Transverse colon (tissue), 4 donors: ENCODE results near the gene UBA6. TPM values are rescaled to one million over a fixed set of nuclear protein-coding genes. Genes with fewer than 3 reads are reported as not detected.

ENCODE experiments used
- DNase-seq: peaks from one replicate; pipeline ENCODE4 v3.0.0-alpha.2; 2019
- H3K27ac ChIP-seq, 4 donors: fragments of 200-600 bp; sonication (generic); 2 replicates each; pipeline ENCODE4 v1.5.1; 2016 to 2018; ENCODE audit warnings: inconsistent platforms in 4 of 4
- H3K27me3 ChIP-seq: fragments of 200-600 bp; sonication (generic); 2 replicates; pipeline ENCODE4 v1.5.1; 2017; ENCODE audit warnings: inconsistent platforms
- H3K36me3 ChIP-seq, 4 donors: fragments of 200-600 bp; sonication (generic); 2 replicates each; pipeline ENCODE4 v1.5.1; 2017 to 2019; ENCODE audit warnings: inconsistent platforms in 4 of 4
- H3K4me1 ChIP-seq, 4 donors: fragments of 200-600 bp; sonication (generic); 2 replicates each; pipeline ENCODE4 v1.5.1; 2017 to 2020; ENCODE audit warnings: inconsistent platforms in 4 of 4
- H3K4me3 ChIP-seq, 4 donors: fragments of 200-600 bp; sonication (generic); 1 replicate in 1 of 4; 2 replicates in 3 of 4; pipeline versions ENCODE4 v1.5.1 to v1.6.1; 2017 to 2019; ENCODE audit warnings: inconsistent platforms in 4 of 4
- H3K9me3 ChIP-seq, 2 donors: fragments of 200-600 bp; sonication (generic); 2 replicates each; pipeline ENCODE4 v1.5.1; 2017 to 2019; ENCODE audit warnings: inconsistent platforms in 2 of 2
- EP300 ChIP-seq: sonication (generic); formaldehyde crosslinking; IDR thresholded peaks from one replicate; pipeline ENCODE4 v1.6.1; 2017; ENCODE audit warnings: antibody characterized with exemption, low read depth
- POLR2A ChIP-seq: fragments of 450-650 bp; IDR thresholded peaks from one replicate; pipeline ENCODE4 v1.6.1; 2016; ENCODE audit warnings: antibody characterized with exemption, mild to moderate bottlenecking, moderate library complexity
- POLR2AphosphoS5 ChIP-seq, 3 donors: sonication (generic); formaldehyde crosslinking; IDR thresholded peaks; one replicate each; pipeline ENCODE4 v1.6.1; 2016; ENCODE audit warnings: antibody characterized with exemption in 3 of 3
- WGBS, 2 donors: methylation state at CpG; one replicate each; pipeline ENCODE4 v1.1.5; 2018; ENCODE audit warnings: low coverage in 1 of 2; 5-methylcytosine and 5-hydroxymethylcytosine counted together
- in situ Hi-C, 4 donors: fragments of 200-750 bp; cut with MboI; loops; one replicate each; pipeline versions ENCODE4 v1.15.0 to v1.15.1; 2017; ENCODE audit warnings: low sequenced_read_pairs in 3 of 4, low pct_ligation_motif_present in 1 of 4, low pct_unique_long_range_greater_than_20kb in 1 of 4
- intact Hi-C: fragments of 100-400 bp; cut with DNase I; formaldehyde crosslinking; loops from one replicate; pipeline ENCODE4 v1.15.1; 2023; ENCODE audit warnings: low total_unique reads
- total RNA-seq, 4 donors: library from RNA; depleted of rRNA; stranded (reverse); fragments of >200 nt; gene quantifications; one replicate each; pipeline ENCODE4 v1.1.0, GENCODE V29; 2016
- TF ChIP-seq, protein P1 (sequence below), 5 experiments: fragments of 200-600 bp in 3 of 5; fragments of 450-650 bp in 2 of 5; sonication (generic) in 3 of 5; IDR thresholded peaks; 1 replicate in 2 of 5; 2 replicates in 3 of 5; pipeline ENCODE4 v1.5.1; 2016 to 2017; ENCODE audit warnings: antibody characterized with exemption in 5 of 5, inconsistent platforms in 3 of 5, mild to moderate bottlenecking in 2 of 5, moderate library complexity in 1 of 5

UBA6 gene
- total RNA-seq, 4 donors from 2014 or later = 20.9 to 52.7 (median 48.6) TPM

DNA sequence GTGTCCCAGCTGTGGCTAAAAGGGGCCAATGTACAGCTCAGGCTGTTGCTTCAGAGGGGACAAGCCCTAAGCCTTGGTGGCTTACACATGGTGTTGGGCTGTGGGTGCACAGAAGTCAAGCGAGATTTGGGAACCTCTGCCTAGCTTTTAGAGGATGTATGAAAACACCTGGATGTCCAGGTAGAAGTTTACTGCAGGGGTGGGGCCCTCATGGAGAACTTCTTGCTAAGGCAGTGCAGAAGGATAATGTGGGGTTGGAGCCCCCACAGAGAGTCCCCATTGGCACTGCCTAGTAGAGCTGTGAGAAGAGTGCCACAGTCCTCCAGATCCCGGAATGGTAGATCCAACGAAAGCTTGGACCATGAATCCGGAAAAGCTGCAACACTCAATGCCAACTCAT, 40.5 kb downstream of the UBA6 start:
- intact Hi-C loops = no loop called here
- in situ Hi-C loops = no loop called here
- H3K4me1 ChIP-seq = no peaks in the 10 kb centered on the region
- no peaks in the 10 kb centered on the region for H3K27me3 ChIP-seq
- H3K36me3 ChIP-seq = peaks cover 0 to 63% (median 19%) of the 10 kb centered on the region in 4 donors
- no peak overlapping the region for H3K4me3 ChIP-seq
- H3K27ac ChIP-seq = no peak overlapping the region
- TF ChIP-seq POLR2A (no peak), EP300 (no peak), POLR2AphosphoS5 (IDR thresholded peaks at IDR 0.05) (no peak)
- TF ChIP-seq, protein P1, sequence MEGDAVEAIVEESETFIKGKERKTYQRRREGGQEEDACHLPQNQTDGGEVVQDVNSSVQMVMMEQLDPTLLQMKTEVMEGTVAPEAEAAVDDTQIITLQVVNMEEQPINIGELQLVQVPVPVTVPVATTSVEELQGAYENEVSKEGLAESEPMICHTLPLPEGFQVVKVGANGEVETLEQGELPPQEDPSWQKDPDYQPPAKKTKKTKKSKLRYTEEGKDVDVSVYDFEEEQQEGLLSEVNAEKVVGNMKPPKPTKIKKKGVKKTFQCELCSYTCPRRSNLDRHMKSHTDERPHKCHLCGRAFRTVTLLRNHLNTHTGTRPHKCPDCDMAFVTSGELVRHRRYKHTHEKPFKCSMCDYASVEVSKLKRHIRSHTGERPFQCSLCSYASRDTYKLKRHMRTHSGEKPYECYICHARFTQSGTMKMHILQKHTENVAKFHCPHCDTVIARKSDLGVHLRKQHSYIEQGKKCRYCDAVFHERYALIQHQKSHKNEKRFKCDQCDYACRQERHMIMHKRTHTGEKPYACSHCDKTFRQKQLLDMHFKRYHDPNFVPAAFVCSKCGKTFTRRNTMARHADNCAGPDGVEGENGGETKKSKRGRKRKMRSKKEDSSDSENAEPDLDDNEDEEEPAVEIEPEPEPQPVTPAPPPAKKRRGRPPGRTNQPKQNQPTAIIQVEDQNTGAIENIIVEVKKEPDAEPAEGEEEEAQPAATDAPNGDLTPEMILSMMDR (IDR thresholded peaks at IDR 0.05) = no peak
- WGBS, 2 donors = 93% methylated on average over 2 to 4 of the region's 4 CpGs
- no peak for DNase-seq
- no peaks in the 10 kb centered on the region for H3K9me3 ChIP-seq

DNA sequence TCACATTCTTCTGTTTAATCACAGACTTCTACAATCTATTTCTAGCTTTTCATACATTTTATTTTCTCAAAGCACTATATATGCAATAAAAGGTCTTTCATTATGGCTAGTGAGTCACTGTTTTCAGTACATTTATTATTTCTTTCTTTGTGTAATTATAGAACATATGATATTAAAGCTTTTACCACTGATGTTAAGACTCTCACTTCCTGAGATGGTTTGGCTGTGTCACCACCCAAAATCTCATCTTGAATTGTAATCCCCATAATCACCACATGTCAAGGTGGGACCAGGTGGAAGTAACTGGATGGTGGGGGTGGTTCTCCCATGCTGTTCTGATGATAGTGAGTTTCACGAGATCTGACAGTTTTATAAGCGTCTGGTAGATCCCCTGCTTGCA, 41.9 kb downstream of the UBA6 start:
- Histone ChIP-seq H3K27ac (no peak overlapping the region), H3K4me1 (no peaks in the 10 kb centered on the region), H3K36me3 (peaks cover 0 to 50% (median 15%) of the 10 kb centered on the region in 4 donors), H3K4me3 (no peak overlapping the region), H3K27me3 (no peaks in the 10 kb centered on the region), H3K9me3 (no peaks in the 10 kb centered on the region)
- WGBS, 2 donors = 100% methylated on average over 2 of the region's 2 CpGs; no CpG with 5 or more reads in 1 of the 2 donors
- in situ Hi-C loops (no loop called here), intact Hi-C loops (no loop called here)
- no peak for DNase-seq
- TF ChIP-seq, protein P1 (IDR thresholded peaks at IDR 0.05) = no peak
- TF ChIP-seq POLR2AphosphoS5 (IDR thresholded peaks at IDR 0.05) = no peak
- TF ChIP-seq EP300 = no peak
- TF ChIP-seq POLR2A = no peak

DNA sequence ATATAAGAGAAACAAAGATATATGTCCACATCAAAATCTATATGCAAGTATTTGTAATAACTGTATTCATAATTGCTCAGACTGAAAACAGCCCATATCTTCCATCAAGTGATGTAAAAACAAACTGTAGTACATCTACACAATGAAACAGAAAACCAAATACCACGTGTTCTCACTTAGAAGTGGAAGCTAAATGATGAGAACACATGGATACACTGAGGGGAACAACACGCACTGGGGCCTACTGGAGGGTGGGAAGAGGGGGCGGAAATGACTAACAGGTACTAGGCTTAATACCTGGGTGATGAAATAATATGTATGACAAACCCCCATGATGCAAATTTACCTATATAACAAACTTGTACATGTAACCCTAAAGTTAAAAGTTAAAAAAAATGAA, 42.7 kb downstream of the UBA6 start:
- no peaks in the 10 kb centered on the region for H3K9me3 ChIP-seq
- in situ Hi-C loops = no loop called here
- TF ChIP-seq, protein P1 (IDR thresholded peaks at IDR 0.05) = no peak
- no peak for TF ChIP-seq POLR2A
- no peak for TF ChIP-seq POLR2AphosphoS5 (IDR thresholded peaks at IDR 0.05)
- TF ChIP-seq EP300 = no peak
- intact Hi-C loops = no loop called here
- peaks cover 0 to 51% (median 11%) of the 10 kb centered on the region in 4 donors for H3K36me3 ChIP-seq
- no peak overlapping the region for H3K27ac ChIP-seq
- no peaks in the 10 kb centered on the region for H3K4me1 ChIP-seq
- H3K27me3 ChIP-seq = no peaks in the 10 kb centered on the region
- WGBS, 2 donors = 86 to 89% methylated on average over 3 of the region's 3 CpGs
- H3K4me3 ChIP-seq = no peak overlapping the region
- DNase-seq = no peak

DNA sequence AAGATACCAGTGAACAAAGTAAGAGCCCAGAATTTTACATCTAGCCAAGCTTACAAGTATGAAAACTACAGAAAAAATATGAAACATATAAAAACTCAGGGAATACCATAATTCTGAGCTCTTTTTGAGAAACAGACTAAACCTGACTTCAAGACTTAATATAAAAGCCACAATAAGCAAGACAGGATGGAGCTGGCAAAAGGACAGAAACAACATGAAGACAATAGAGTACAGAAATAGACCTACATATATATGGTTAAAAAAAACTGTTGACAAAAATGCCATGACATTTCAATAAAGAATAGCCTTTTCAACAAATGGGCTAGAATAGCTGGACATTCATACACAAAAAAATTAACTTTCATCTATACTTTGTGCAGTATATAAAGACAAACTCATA, 49.4 kb downstream of the UBA6 start:
- peaks cover 0 to 21% (median 0%) of the 10 kb centered on the region in 4 donors for H3K36me3 ChIP-seq
- intact Hi-C loops = no loop called here
- H3K27ac ChIP-seq = no peak overlapping the region
- H3K4me3 ChIP-seq = no peak overlapping the region
- no peak for DNase-seq
- no peak for TF ChIP-seq POLR2A
- no peak for TF ChIP-seq EP300
- TF ChIP-seq POLR2AphosphoS5 (IDR thresholded peaks at IDR 0.05) = no peak
- TF ChIP-seq, protein P1 (IDR thresholded peaks at IDR 0.05) = no peak
- no peaks in the 10 kb centered on the region for H3K9me3 ChIP-seq
- no peaks in the 10 kb centered on the region for H3K27me3 ChIP-seq
- no peaks in the 10 kb centered on the region for H3K4me1 ChIP-seq
- in situ Hi-C loops = no loop called here
